Suprapubic skin (tissue), 4 donors: Measurements from ENCODE around the gene MAN2B2. TPM values are rescaled to one million over a fixed set of nuclear protein-coding genes. Genes with fewer than 3 reads are reported as not detected.

Experiments used
- DNase-seq, 2 donors: peaks; one replicate each; pipeline ENCODE4 v3.0.0-alpha.2; 2019; ENCODE audit warnings: low spot score in 2 of 2
- H3K27ac ChIP-seq: fragments of 200-600 bp; sonication (generic); one replicate; pipeline ENCODE4 v1.5.1; 2019
- H3K27me3 ChIP-seq: fragments of 200-600 bp; sonication (generic); one replicate; pipeline ENCODE4 v1.5.1; 2019
- H3K36me3 ChIP-seq: fragments of 200-600 bp; sonication (generic); one replicate; pipeline ENCODE4 v1.5.1; 2019
- H3K4me1 ChIP-seq: fragments of 200-600 bp; sonication (generic); one replicate; pipeline ENCODE4 v1.5.1; 2019
- H3K4me3 ChIP-seq: fragments of 200-600 bp; sonication (generic); one replicate; pipeline ENCODE4 v1.5.1; 2019; ENCODE audit warnings: mild to moderate bottlenecking
- H3K9me3 ChIP-seq: fragments of 200-600 bp; sonication (generic); one replicate; pipeline ENCODE4 v1.5.1; 2019
- CTCF ChIP-seq, 2 donors: fragments of 200-600 bp in 1 of 2; fragments of 450-650 bp in 1 of 2; sonication (generic) in 1 of 2; IDR thresholded peaks; one replicate each; pipeline ENCODE4 v1.5.1; 2016 to 2019; ENCODE audit warnings: antibody characterized with exemption in 2 of 2, mild to moderate bottlenecking in 1 of 2, moderate library complexity in 1 of 2
- EP300 ChIP-seq: sonication (generic); formaldehyde crosslinking; IDR thresholded peaks from one replicate; pipeline ENCODE4 v1.6.1; 2017; ENCODE audit warnings: antibody characterized with exemption
- POLR2A ChIP-seq, 2 donors: fragments of 450-650 bp; IDR thresholded peaks; one replicate each; pipeline ENCODE4 v1.6.1; 2017; ENCODE audit warnings: antibody characterized with exemption in 2 of 2, mild to moderate bottlenecking in 2 of 2, moderate library complexity in 2 of 2
- POLR2AphosphoS5 ChIP-seq, 3 donors: sonication (generic); formaldehyde crosslinking; IDR thresholded peaks; one replicate each; pipeline ENCODE4 v1.6.1; 2017; ENCODE audit warnings: antibody characterized with exemption in 3 of 3
- WGBS: methylation state at CpG from one replicate; pipeline ENCODE4 v1.1.5; 2018; 5-methylcytosine and 5-hydroxymethylcytosine counted together
- total RNA-seq, 4 donors: library from RNA; depleted of rRNA; stranded (reverse); fragments of >200 nt; gene quantifications; one replicate each; pipeline ENCODE4 v1.1.0, GENCODE V29; 2016

MAN2B2 gene
- total RNA-seq, 4 donors from 2014 or later: 19.6 to 27.9 (median 25.2) TPM

- DNase-seq: peak in 1 of 2 donors; percentile 61
- H3K27me3 ChIP-seq: no peaks in the 10 kb centered on the region
- peak overlapping the region; percentile 73 for H3K27ac ChIP-seq
- WGBS: 64% methylated on average over 10 of the region's 10 CpGs
- H3K36me3 ChIP-seq: no peaks in the 10 kb centered on the region
- no peak overlapping the region for H3K4me3 ChIP-seq
- peaks cover 19% of the 10 kb centered on the region for H3K4me1 ChIP-seq
- H3K9me3 ChIP-seq: no peaks in the 10 kb centered on the region
- TF ChIP-seq EP300 (no peak), POLR2AphosphoS5 (IDR thresholded peaks at IDR 0.05) (no peak), POLR2A (IDR thresholded peaks at IDR 0.05) (no peak), CTCF (IDR thresholded peaks at IDR 0.05) (no peak)
Observed at GRCh38 chr4:6633091-6633906, 58.3 kb downstream of the MAN2B2 start.

- H3K27ac ChIP-seq: no peak overlapping the region
- peak in 1 of 2 donors; percentile 13 for DNase-seq
- TF ChIP-seq EP300 (no peak), POLR2AphosphoS5 (IDR thresholded peaks at IDR 0.05) (no peak), POLR2A (IDR thresholded peaks at IDR 0.05) (no peak), CTCF (IDR thresholded peaks at IDR 0.05) (no peak)
Observed at GRCh38 chr4:6634746-6635145, 59.8 kb downstream of the MAN2B2 start.

GRCh38 chr4:6639137-6639680 is 64.2 kb downstream of the MAN2B2 start:
- Histone ChIP-seq H3K4me3 (no peak overlapping the region), H3K27ac (no peak overlapping the region), H3K27me3 (no peaks in the 10 kb centered on the region), H3K4me1 (peaks cover 31% of the 10 kb centered on the region), H3K9me3 (no peaks in the 10 kb centered on the region), H3K36me3 (peaks cover 9% of the 10 kb centered on the region)
- TF ChIP-seq EP300: no peak
- no peak for TF ChIP-seq POLR2A (IDR thresholded peaks at IDR 0.05)
- WGBS: 92% methylated on average over 14 of the region's 14 CpGs
- peak in 1 of 2 donors; percentile 70 for DNase-seq

More at GRCh38 chr4:6634746-6635145, 59.8 kb downstream of the MAN2B2 start:
- no peaks in the 10 kb centered on the region for H3K9me3 ChIP-seq
- no peaks in the 10 kb centered on the region for H3K27me3 ChIP-seq
- WGBS: 89% methylated on average over 9 of the region's 9 CpGs
- H3K4me3 ChIP-seq: no peak overlapping the region
- no peaks in the 10 kb centered on the region for H3K36me3 ChIP-seq
- peaks cover 23% of the 10 kb centered on the region for H3K4me1 ChIP-seq

- peak; percentile 95 to 96 for DNase-seq
- peak within 1 kb of the TSS; percentile 72 for H3K4me3 ChIP-seq
- no peaks in the 10 kb centered on the region for H3K9me3 ChIP-seq
- H3K36me3 ChIP-seq: peaks cover 9% of the 10 kb centered on the region
- no peaks in the 10 kb centered on the region for H3K27me3 ChIP-seq
- H3K4me1 ChIP-seq: peaks cover 31% of the 10 kb centered on the region
- TF ChIP-seq POLR2A (IDR thresholded peaks at IDR 0.05) (peak in 1 of 2 donors; percentile 93), CTCF (IDR thresholded peaks at IDR 0.05) (no peak), POLR2AphosphoS5 (IDR thresholded peaks at IDR 0.05) (peak in 2 of 3 donors; percentile 13 to 77)
- H3K27ac ChIP-seq: peak within 1 kb of the TSS; percentile 93
- WGBS: under 1% methylated on average over 84 of the region's 90 CpGs
Observed at GRCh38 chr4:6640292-6641163, 65.5 kb downstream of the MAN2B2 start, which contains the start of gene MRFAP1. Gene MRFAP1, plus strand, starts transcription at chr4:6640685. Its CDS starts 178 bp downstream, at chr4:6640863.

- WGBS: 1% methylated on average over 50 of the region's 50 CpGs
- Histone ChIP-seq H3K4me1 (peaks cover 31% of the 10 kb centered on the region), H3K27ac (peak overlapping the region; percentile 93), H3K4me3 (peak overlapping the region; percentile 72), H3K9me3 (no peaks in the 10 kb centered on the region), H3K36me3 (peaks cover 9% of the 10 kb centered on the region), H3K27me3 (no peaks in the 10 kb centered on the region)
- TF ChIP-seq POLR2AphosphoS5 (IDR thresholded peaks at IDR 0.05) (peak in 1 of 3 donors; percentile 36), POLR2A (IDR thresholded peaks at IDR 0.05) (no peak)
- peak; percentile 81 to 82 for DNase-seq
Observed at GRCh38 chr4:6641164-6641970, 66.4 kb downstream of the MAN2B2 start.
